Right cardiac atrium (tissue), 5 donors: Measurements from ENCODE around the gene WDR5. TPM values are rescaled to one million over a fixed set of nuclear protein-coding genes. Genes with fewer than 3 reads are reported as not detected.
A peak's percentile ranks its signal among the peaks of the same experiment; 100 is the strongest.

Experiments used
- ATAC-seq, 2 donors: fragments of 200-7000 bp; cut with Tn5 transposase; one replicate each; pipeline versions ENCODE4 v1.8.0 to v1.9.1; 2020; ENCODE audit warnings: moderate library complexity in 2 of 2, mild to moderate bottlenecking in 1 of 2
- DNase-seq, 3 donors: peaks; one replicate each; pipeline ENCODE4 v3.0.0-alpha.2; 2020
- H3K27ac ChIP-seq: one replicate; pipeline ENCODE4 v1.5.1; 2013; ENCODE audit warnings: mild to moderate bottlenecking, low read length, control low read depth, moderate library complexity
- H3K27me3 ChIP-seq: one replicate; pipeline ENCODE4 v1.6.1; 2013; ENCODE audit not compliant: control insufficient read depth, insufficient read depth
- H3K4me1 ChIP-seq: one replicate; pipeline ENCODE4 v1.6.1; 2013; ENCODE audit warnings: low read length; ENCODE audit not compliant: control insufficient read depth, insufficient read depth
- H3K4me3 ChIP-seq: one replicate; pipeline ENCODE4 v1.5.1; 2013; ENCODE audit warnings: low read length, control low read depth
- H3K9me3 ChIP-seq: one replicate; pipeline ENCODE4 v1.6.1; 2013; ENCODE audit warnings: low read length; ENCODE audit not compliant: control insufficient read depth
- WGBS: extraction: QIAGEN DNeasy Blood & Tissue Kit; methylation state at CpG from one replicate; pipeline ENCODE4 v1.1.7; 2013; 5-methylcytosine and 5-hydroxymethylcytosine counted together
- intact Hi-C, 4 donors: fragments of 100-400 bp; cut with DNase I; formaldehyde crosslinking; loops; one replicate each; pipeline versions ENCODE4 v1.11.0 to v1.14.0; 2022 to 2023
- polyA plus RNA-seq: library from polyadenylated mRNA; stranded (reverse); fragments of 200-250 nt; gene quantifications from one replicate; pipeline ENCODE4 v1.2.3, GENCODE V29; 2013
- total RNA-seq, 4 donors: library from RNA; stranded (reverse); fragmentation: NEBNext Ultra II Directional; extraction: Animal tissue kit (Norgen Biotek cat#: 25700); gene quantifications; one replicate each; pipeline ENCODE4 v1.2.1, GENCODE V29; 2021
- donor health status: healthy with polysubstance abuse.
- donor health status: DM: no; HTN: yes; CAD: no.
- donor health status: DM: no; HTN: no; CAD: no.
- donor health status: DM: no; HTN: yes; CAD: no; lungs with severe emphysema.
- donor health status: DM: yes; HTN: yes; CAD: no.

WDR5 gene
- total and polyA plus RNA-seq, 5 donors: 13.3 to 18.3 (median 17.4) TPM

GRCh38 chr9:134169724-134170401 is 34.0 kb downstream of the WDR5 start:
- DNase-seq: peak in 2 of 3 donors; percentile 55 to 67
- WGBS: 69% methylated on average over 24 of the region's 24 CpGs

GRCh38 chr9:134170532-134171315 is 34.8 kb downstream of the WDR5 start:
- DNase-seq: peak in 2 of 3 donors; percentile 64 to 67
- intact Hi-C loops: loop anchor here (1.0 to 10.0 kb wide), 5 partner anchors 144 to 564 kb away; partner anchors contain the start of gene RXRA (in 2 of the 4)
- H3K27ac ChIP-seq: no peak overlapping the region
- no peaks in the 10 kb centered on the region for H3K4me1 ChIP-seq
- 28% methylated on average over 17 of the region's 17 CpGs for WGBS
- H3K9me3 ChIP-seq: no peaks in the 10 kb centered on the region
- no peak overlapping the region for H3K4me3 ChIP-seq
- H3K27me3 ChIP-seq: no peaks in the 10 kb centered on the region
- ATAC-seq: no peak

More at GRCh38 chr9:134169724-134170401, 34.0 kb downstream of the WDR5 start:
- Histone ChIP-seq H3K27me3 (no peaks in the 10 kb centered on the region), H3K27ac (no peak overlapping the region), H3K9me3 (no peaks in the 10 kb centered on the region), H3K4me1 (peaks cover 3% of the 10 kb centered on the region), H3K4me3 (no peak overlapping the region)
- no peak for ATAC-seq
- intact Hi-C loops: loop anchor here (1.0 to 10.0 kb wide), 6 partner anchors 145 to 565 kb away; partner anchors contain the start of gene RXRA (in 2 of the 4)

GRCh38 chr9:134171316-134172197 is 35.7 kb downstream of the WDR5 start:
- 67% methylated on average over 23 of the region's 23 CpGs for WGBS
- Histone ChIP-seq H3K27ac (peak overlapping the region; percentile 57), H3K4me1 (no peaks in the 10 kb centered on the region), H3K4me3 (no peak overlapping the region), H3K9me3 (no peaks in the 10 kb centered on the region), H3K27me3 (no peaks in the 10 kb centered on the region)
- ATAC-seq (peak; percentile 4 to 21), DNase-seq (peak in 2 of 3 donors; percentile 80 to 84)
- intact Hi-C loops: loop anchor here (1.0 to 10.0 kb wide), 5 partner anchors 143 to 563 kb away; partner anchors contain the start of gene RXRA (in 2 of the 4)

GRCh38 chr9:134172198-134173126 is 36.6 kb downstream of the WDR5 start:
- H3K9me3 ChIP-seq: no peaks in the 10 kb centered on the region
- peak in 2 of 3 donors; percentile 80 to 82 for DNase-seq
- intact Hi-C loops: loop anchor here in 3 of 4 donors (10.0 kb wide), 3 partner anchors 142 to 562 kb away; partner anchors contain the start of gene RXRA (in 2 of the 3)
- WGBS: 69% methylated on average over 31 of the region's 31 CpGs
- peak in 1 of 2 donors; percentile 49 for ATAC-seq
- no peak overlapping the region for H3K4me3 ChIP-seq
- H3K4me1 ChIP-seq: no peaks in the 10 kb centered on the region
- H3K27me3 ChIP-seq: no peaks in the 10 kb centered on the region
- peak overlapping the region; percentile 57 for H3K27ac ChIP-seq

GRCh38 chr9:134173127-134174072 is 37.5 kb downstream of the WDR5 start:
- Histone ChIP-seq H3K9me3 (no peaks in the 10 kb centered on the region), H3K4me3 (no peak overlapping the region), H3K4me1 (no peaks in the 10 kb centered on the region), H3K27ac (no peak overlapping the region), H3K27me3 (no peaks in the 10 kb centered on the region)
- ATAC-seq (no peak), DNase-seq (peak in 2 of 3 donors; percentile 59 to 61)
- intact Hi-C loops: loop anchor here in 3 of 4 donors (10.0 kb wide), 3 partner anchors 141 to 561 kb away; partner anchors contain the start of gene RXRA (in 2 of the 3)
- 89% methylated on average over 46 of the region's 46 CpGs for WGBS

- H3K4me1 ChIP-seq: no peaks in the 10 kb centered on the region
- no peak overlapping the region for H3K4me3 ChIP-seq
- intact Hi-C loops: loop anchor here in 3 of 4 donors (10.0 kb wide), 3 partner anchors 141 to 561 kb away; partner anchors contain the start of gene RXRA (in 2 of the 3)
- H3K27me3 ChIP-seq: no peaks in the 10 kb centered on the region
- ATAC-seq (no peak), DNase-seq (peak in 1 of 3 donors; percentile 77)
- 68% methylated on average over 9 of the region's 9 CpGs for WGBS
- no peak overlapping the region for H3K27ac ChIP-seq
- no peaks in the 10 kb centered on the region for H3K9me3 ChIP-seq
These were observed 38.2 kb downstream of the WDR5 start for GRCh38 chr9:134174073-134174449.

- Histone ChIP-seq H3K27me3 (no peaks in the 10 kb centered on the region), H3K27ac (no peak overlapping the region), H3K4me1 (no peaks in the 10 kb centered on the region), H3K9me3 (no peaks in the 10 kb centered on the region), H3K4me3 (no peak overlapping the region)
- DNase-seq (peak in 1 of 3 donors; percentile 52), ATAC-seq (no peak)
- intact Hi-C loops: loop anchor here in 3 of 4 donors (10.0 kb wide), 3 partner anchors 140 to 560 kb away; partner anchors contain the start of gene RXRA (in 2 of the 3)
- WGBS: 81% methylated on average over 19 of the region's 19 CpGs
These were observed 38.8 kb downstream of the WDR5 start for GRCh38 chr9:134174526-134175290.

GRCh38 chr9:134175291-134175807 is 39.5 kb downstream of the WDR5 start:
- peak in 1 of 3 donors; percentile 65 for DNase-seq
- WGBS: 51% methylated on average over 20 of the region's 20 CpGs
- intact Hi-C loops: loop anchor here in 3 of 4 donors (10.0 kb wide), 3 partner anchors 139 to 559 kb away; partner anchors contain the start of gene RXRA (in 2 of the 3)
- H3K4me3 ChIP-seq: no peak overlapping the region
- no peak overlapping the region for H3K27ac ChIP-seq
- no peaks in the 10 kb centered on the region for H3K9me3 ChIP-seq
- ATAC-seq: no peak
- H3K4me1 ChIP-seq: no peaks in the 10 kb centered on the region
- H3K27me3 ChIP-seq: no peaks in the 10 kb centered on the region
